RKO (cell line): Measurements from ENCODE around the gene PRR12.
"Not testable (repeated sequence)": the region's sequence is repeated elsewhere in the genome, so short reads cannot be mapped to it uniquely, and the experiment has no call there.

ENCODE experiments used
- DNase-seq: peaks from one replicate; pipeline ENCODE4 v3.0.0-alpha.2; 2016; ENCODE audit warnings: low spot score

Gene PRR12

GRCh38 chr19:49616532-49616931 lies 25.6 kb downstream of the PRR12 start:
- no peak for DNase-seq

- DNase-seq = no peak
Observed at GRCh38 chr19:49616945-49617344, 26.0 kb downstream of the PRR12 start.

- DNase-seq = not testable (repeated sequence)
Observed at GRCh38 chr19:49617860-49618259, 26.9 kb downstream of the PRR12 start.

- DNase-seq = no peak
Observed at GRCh38 chr19:49624967-49625910, 34.3 kb downstream of the PRR12 start.

GRCh38 chr19:49626226-49626625 lies 35.2 kb downstream of the PRR12 start:
- DNase-seq = no peak

GRCh38 chr19:49629659-49630058 lies 38.7 kb downstream of the PRR12 start:
- no peak for DNase-seq

GRCh38 chr19:49631014-49631588 lies 40.1 kb downstream of the PRR12 start:
- no peak for DNase-seq

GRCh38 chr19:49631610-49632192 lies 40.7 kb downstream of the PRR12 start:
- no peak for DNase-seq

GRCh38 chr19:49632576-49632975 lies 41.6 kb downstream of the PRR12 start:
- DNase-seq = no peak

- not testable (repeated sequence) for DNase-seq
Observed at GRCh38 chr19:49633273-49633672, 42.3 kb downstream of the PRR12 start.

- DNase-seq = no peak
Observed at GRCh38 chr19:49635530-49636232, 44.7 kb downstream of the PRR12 start.

- no peak for DNase-seq
Observed at GRCh38 chr19:49636233-49636932, 45.4 kb downstream of the PRR12 start.

GRCh38 chr19:49637821-49638738 lies 47.1 kb downstream of the PRR12 start:
- DNase-seq = no peak

- DNase-seq = no peak
Observed at GRCh38 chr19:49639401-49640112, 48.6 kb downstream of the PRR12 start.

GRCh38 chr19:49640113-49640898 lies 49.3 kb downstream of the PRR12 start, which contains the start of gene RRAS:
Gene RRAS, minus strand, starts transcription at chr19:49640143. Its CDS starts 45 bp downstream, at chr19:49640098.
- peak; percentile 99 for DNase-seq

GRCh38 chr19:49641688-49642491 lies 50.9 kb downstream of the PRR12 start, which contains the start of gene SCAF1:
Gene SCAF1, plus strand, starts transcription at chr19:49642209. Its CDS starts 2,818 bp downstream, at chr19:49645027.
- peak; percentile 99 for DNase-seq

- DNase-seq = no peak
Observed at GRCh38 chr19:49642492-49643035, 51.6 kb downstream of the PRR12 start.

GRCh38 chr19:49643466-49643865 lies 52.5 kb downstream of the PRR12 start:
- DNase-seq = peak; percentile 66
